CD4-positive, alpha-beta T cell treated with Interleukin-17A for 1 hour (primary cell): ENCODE measurements around the gene CD300C.
"Not testable (repeated sequence)": the region's sequence is repeated elsewhere in the genome, so short reads cannot be mapped to it uniquely, and the experiment has no call there.

ENCODE experiments used
- DNase-seq: peaks from one replicate; pipeline ENCODE4 v3.0.0-alpha.2; 2020

Gene CD300C

GRCh38 chr17:74530831-74531150, 15.1 kb downstream of the CD300C start:
- DNase-seq, result no peak

- no peak for DNase-seq
Observed at GRCh38 chr17:74529243-74529642, 16.7 kb downstream of the CD300C start.

- DNase-seq, result peak; percentile 35
Observed at GRCh38 chr17:74528491-74529199, 17.3 kb downstream of the CD300C start.

DNA sequence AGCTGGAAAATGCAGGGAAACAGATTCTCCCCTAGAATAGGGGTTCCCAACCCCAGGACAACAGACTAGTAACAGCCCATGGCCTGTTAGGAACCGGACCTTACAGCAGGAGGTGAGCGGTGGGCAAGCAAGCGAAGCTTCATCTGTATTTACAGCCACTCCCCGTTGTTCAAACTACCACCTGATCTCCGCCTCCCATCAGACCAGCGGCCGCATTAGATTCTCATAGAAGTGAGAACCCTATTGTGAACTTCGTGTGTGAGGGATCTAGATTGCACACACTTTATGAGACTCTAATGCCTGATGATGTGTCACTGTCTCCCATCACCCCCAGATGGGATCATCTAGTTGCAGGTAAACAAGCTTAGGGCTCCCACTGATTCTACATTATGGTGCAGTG, 18.2 kb downstream of the CD300C start:
- no peak for DNase-seq

- DNase-seq, result no peak
Observed at GRCh38 chr17:74527081-74527480, 18.8 kb downstream of the CD300C start.

GRCh38 chr17:74526681-74527080, 19.2 kb downstream of the CD300C start:
- no peak for DNase-seq

DNA sequence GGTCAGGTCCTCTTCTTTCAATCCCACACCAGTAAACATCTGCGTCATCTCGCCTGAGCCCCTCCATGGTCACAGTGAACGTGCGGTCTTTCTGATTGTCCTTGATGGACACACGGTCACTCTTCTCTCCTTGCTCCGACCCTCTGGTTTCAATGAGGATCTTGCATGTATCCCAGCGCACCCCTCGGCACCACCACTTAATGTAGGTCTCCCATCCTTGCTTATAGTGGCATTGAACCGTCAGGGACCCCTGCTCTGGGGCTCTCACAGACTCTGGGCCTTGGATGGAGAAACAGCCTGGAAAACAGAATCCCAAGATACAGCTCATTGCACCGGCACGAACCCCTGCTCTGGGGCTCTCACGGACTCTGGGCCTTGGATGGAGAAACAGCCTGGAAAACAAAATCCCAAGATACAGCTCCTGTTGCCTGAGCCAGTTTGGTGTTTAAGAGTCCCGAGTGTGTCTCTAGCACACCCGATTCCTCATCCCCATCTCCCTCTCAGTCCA, 20.1 kb downstream of the CD300C start:
- no peak for DNase-seq

DNA sequence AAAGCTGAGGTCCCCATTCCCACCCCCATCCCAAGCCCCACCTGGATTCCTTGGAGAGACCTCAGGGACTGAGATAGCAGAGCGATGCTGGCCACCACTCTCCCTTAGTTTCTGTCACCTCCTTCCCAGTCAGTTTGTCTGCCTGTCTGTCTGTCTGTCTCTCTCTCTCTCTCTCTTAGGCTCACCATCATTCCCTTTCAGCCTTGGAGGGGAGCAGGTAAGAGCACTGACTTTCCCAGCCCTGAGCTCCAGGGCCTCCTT, 20.5 kb downstream of the CD300C start:
- no peak for DNase-seq

DNA sequence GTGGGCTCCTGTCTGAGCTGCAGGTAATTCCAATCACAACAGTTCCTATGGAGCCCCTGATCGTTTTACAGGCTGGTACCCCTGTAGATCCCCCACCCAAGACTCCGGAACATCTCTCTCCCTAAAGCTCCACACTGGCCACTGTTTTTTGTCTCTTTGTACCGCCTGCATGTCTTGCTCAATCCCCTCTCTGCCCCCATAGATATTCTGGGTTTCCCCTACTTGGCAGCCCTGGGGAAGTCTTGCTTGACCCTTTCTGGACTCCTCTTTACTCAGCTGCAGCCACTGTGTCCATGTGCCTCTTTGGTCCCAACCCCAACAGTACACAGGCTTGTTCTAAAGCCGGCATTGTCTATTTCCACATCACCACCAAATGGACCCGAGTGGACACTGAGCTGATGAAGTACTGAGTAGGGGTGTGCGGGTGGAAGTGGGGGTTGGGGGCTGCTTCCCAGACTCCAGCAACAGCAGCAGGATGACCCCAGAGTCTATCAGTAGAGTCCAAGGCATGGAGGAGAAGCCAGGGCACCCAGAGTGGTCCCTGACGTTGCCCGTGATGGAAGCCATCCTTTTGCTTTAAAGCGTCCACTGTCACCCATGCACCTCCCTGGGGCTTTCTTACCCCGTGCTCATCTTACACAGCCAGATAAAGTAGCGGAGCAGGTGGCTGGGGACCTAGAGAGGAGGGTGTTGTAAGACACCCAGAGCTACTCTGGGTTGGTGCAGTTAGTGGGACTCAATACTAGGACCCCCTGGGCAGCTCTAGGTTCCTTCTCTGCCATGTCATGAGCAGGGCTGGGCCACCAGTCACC, 21.1 kb downstream of the CD300C start:
- DNase-seq, result no peak

GRCh38 chr17:74523308-74523707, 22.6 kb downstream of the CD300C start:
- DNase-seq, result no peak

- DNase-seq, result no peak
Observed at GRCh38 chr17:74522381-74523105, 23.4 kb downstream of the CD300C start.

DNA sequence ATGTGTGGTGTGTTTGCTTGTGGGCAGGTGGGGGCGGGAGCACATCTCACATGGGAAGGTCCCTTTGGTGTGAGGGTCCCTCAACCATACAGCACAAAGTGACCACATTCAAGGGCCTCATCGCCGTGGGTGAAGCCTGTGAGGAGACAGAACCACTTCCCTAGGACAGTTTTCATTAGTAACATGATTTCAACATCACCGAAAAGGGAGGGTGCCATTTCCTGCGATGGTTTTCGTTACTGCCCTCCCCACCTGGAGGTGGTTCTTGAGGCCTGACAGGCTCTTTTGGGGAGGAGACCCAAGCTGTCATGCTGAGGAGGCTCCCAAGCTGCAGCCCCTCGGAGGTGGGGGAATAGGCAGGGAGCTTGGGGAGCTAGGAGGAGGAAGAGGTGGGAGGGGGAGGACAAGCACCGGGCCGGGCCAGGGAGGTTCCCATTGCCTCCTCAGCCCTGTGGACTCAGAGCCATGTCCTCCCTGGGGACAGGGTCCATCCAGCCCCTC, 24.2 kb downstream of the CD300C start:
- no peak for DNase-seq

DNA sequence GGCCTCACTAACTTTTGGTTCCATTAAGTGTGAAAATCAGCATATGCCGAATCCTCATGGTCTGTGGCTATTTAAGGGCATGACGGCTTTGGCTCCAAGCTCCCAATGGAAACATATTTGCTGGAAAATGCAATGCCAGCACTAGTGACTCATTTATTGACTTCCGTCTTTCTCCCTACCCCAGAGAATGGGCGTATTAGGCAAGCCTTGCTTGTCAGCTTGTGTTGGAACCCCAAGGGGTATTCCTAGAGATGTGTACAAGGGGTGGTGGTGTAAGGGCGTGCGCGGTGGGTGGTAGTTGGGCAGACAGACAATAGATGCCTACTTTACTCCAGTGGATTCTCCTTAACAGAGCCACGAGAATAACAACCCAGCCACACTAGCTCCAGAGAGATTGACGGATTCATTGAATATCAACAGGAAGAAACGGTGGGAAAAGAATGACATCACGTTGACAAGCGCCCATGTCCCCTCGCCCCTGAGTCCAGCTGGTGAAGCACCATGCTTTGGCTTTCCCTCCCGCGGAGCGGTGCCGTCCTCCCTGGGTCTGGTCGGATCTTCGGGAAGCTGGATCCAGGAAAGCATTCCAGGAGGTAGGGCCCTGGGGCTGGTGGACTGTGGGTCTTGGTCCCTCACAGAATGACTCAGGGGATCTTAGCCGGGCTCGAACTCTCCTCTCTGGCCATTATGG, 25.0 kb downstream of the CD300C start:
- no peak for DNase-seq

- DNase-seq, result peak; percentile 18
Observed at GRCh38 chr17:74520016-74520434, 25.9 kb downstream of the CD300C start.

- DNase-seq, result not testable (repeated sequence)
Observed at GRCh38 chr17:74518413-74518981, 27.4 kb downstream of the CD300C start.

DNA sequence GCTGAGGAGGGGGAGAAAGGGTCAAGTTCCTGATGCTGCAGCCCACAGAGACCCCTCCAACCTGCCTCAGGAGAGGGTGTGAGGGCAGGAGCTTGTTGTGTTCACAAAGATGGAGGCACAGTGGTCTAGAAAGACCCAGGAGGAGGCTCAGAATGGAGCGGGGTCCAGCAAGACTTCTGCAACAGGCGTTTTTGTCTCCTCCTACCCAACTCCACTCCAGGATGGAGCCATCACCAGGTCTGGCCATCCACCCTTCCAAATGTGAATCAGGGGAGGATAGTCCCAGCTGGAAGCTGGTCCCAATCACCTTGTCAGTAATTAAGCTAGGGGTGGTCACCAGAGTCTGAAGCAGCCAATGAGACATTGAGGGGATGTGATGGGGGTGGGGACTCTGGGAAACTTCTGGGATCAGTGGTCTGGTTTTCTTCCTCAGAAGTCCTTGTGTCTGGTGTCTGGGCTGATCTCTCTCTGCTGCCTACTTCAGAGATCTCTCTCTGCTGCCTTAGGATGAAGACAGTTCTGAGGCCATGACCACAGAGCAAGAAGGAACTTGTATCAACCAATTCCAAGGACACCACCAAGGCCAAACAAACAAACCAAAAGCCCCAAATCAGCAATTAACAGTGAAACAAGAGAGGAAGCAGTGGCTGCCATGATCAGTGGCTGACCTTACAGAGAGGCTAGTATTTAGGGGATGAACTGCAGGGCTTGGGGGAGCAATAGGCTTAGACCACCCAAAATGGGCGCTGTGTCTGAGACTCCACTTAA, 29.2 kb downstream of the CD300C start:
- DNase-seq, result no peak

- no peak for DNase-seq
Observed at GRCh38 chr17:74515941-74516340, 30.0 kb downstream of the CD300C start.

- DNase-seq, result no peak
Observed at GRCh38 chr17:74514632-74515334, 31.1 kb downstream of the CD300C start.

DNA sequence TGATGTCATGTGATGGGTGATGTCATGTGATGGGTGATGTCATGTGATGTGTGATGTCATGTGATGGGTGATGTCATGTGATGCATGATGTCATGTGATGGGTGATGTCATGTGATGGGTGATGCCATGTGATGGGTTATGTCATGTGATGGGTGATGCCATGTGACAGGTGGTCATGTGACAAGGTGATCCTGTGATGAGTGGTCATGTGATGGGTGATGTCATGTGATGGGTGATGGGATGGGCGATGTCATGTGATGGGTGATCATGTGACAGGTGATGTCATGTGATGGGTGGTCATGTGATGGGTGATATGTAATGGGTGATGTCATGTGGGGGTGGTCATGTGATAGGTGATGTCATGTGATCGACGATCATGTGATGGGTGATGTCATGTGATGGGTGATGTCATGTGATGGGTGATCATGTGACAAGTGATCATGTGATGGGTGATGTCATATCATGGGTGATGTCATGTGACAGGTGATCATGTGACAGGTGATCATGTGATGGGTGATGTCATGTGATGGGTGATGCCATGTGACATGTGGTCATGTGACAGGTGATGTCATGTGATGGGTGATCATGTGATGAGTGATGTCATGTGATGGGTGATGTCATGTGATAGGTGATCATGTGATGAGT, 31.8 kb downstream of the CD300C start:
- peak; percentile 58 for DNase-seq

DNA sequence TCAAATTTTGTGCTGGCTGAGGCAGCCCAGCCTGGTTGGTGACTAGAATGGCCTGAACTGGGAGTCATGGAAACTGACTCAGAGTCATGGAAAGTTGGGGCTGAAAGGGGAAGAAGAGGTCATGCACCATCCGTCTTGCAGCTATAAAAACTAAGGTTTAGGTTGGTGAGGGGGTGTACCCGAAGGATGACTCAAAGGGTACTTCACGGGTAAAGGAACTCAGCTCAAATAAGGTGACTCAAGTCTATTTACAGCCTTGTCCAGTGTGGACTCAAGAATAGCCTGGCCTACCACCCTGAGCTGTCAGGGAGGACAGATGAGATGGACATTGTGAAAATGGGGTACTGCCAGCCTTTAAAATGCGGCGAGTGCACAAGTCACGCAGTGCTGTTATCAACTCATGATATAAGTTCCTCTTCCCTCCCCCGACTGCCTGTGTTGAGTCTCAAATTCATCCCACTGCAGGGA, 33.3 kb downstream of the CD300C start:
- peak; percentile 14 for DNase-seq

DNA sequence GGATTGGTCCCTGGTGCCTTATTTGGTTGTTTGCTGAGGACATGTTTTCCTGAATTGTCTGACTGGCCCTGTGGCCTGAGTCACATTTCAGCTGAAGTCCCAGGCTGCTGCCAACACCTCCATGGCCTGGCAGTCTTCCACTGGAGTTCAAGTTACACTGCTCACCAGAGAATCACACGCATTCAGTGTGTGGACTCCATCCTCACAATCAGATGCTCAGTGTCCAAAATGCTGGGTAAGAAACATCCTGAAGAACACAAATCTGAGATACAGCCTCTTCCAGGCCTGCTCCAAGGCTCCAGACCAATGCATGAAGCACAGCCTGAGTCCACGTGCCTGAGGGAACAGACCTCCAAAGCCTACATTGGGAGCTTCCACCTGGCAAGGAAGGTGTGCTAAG, 33.9 kb downstream of the CD300C start:
- DNase-seq, result no peak
